Epidermal melanocyte (primary cell): Measurements from ENCODE around the gene PTPRN2.

Experiments
- DNase-seq: peaks from one replicate; pipeline ENCODE4 v3.0.0; 2011; ENCODE audit warnings: low spot score; ENCODE audit not compliant: insufficient read length

PTPRN2 gene

GRCh38 chr7:157641866-157642265 lies 945.8 kb downstream of the PTPRN2 start:
- no peak for DNase-seq

GRCh38 chr7:157640144-157640543 lies 947.5 kb downstream of the PTPRN2 start:
- no peak for DNase-seq

GRCh38 chr7:157638563-157638962 lies 949.1 kb downstream of the PTPRN2 start:
- no peak for DNase-seq

GRCh38 chr7:157637216-157637949 lies 950.2 kb downstream of the PTPRN2 start:
- no peak for DNase-seq

GRCh38 chr7:157635669-157636068 lies 952.0 kb downstream of the PTPRN2 start:
- DNase-seq, result no peak

- DNase-seq, result no peak
These were observed 952.5 kb downstream of the PTPRN2 start for GRCh38 chr7:157635148-157635500.

GRCh38 chr7:157634401-157635147 lies 953.0 kb downstream of the PTPRN2 start:
- DNase-seq, result no peak

- no peak for DNase-seq
These were observed 954.0 kb downstream of the PTPRN2 start for GRCh38 chr7:157633465-157634185.

- no peak for DNase-seq
These were observed 957.2 kb downstream of the PTPRN2 start for GRCh38 chr7:157630301-157630853.

- no peak for DNase-seq
These were observed 959.2 kb downstream of the PTPRN2 start for GRCh38 chr7:157628456-157628855.

GRCh38 chr7:157627646-157628045 lies 960.0 kb downstream of the PTPRN2 start:
- no peak for DNase-seq

- no peak for DNase-seq
These were observed 960.6 kb downstream of the PTPRN2 start for GRCh38 chr7:157627033-157627432.

GRCh38 chr7:157625973-157626742 lies 961.5 kb downstream of the PTPRN2 start:
- DNase-seq, result no peak

GRCh38 chr7:157623556-157623955 lies 964.1 kb downstream of the PTPRN2 start:
- no peak for DNase-seq

GRCh38 chr7:157622408-157623205 lies 965.0 kb downstream of the PTPRN2 start:
- no peak for DNase-seq

GRCh38 chr7:157622000-157622399 lies 965.6 kb downstream of the PTPRN2 start:
- no peak for DNase-seq

GRCh38 chr7:157621131-157621681 lies 966.4 kb downstream of the PTPRN2 start:
- DNase-seq, result no peak

GRCh38 chr7:157620616-157621015 lies 967.0 kb downstream of the PTPRN2 start:
- DNase-seq, result no peak

GRCh38 chr7:157619753-157620525 lies 967.7 kb downstream of the PTPRN2 start:
- no peak for DNase-seq
